Ishikawa (cell line): ENCODE results near the gene CALN1.

Source experiments
- CEBPB ChIP-seq: IDR thresholded peaks from 2 replicates; pipeline ENCODE4 v1.6.1; 2012
- EP300 ChIP-seq: IDR thresholded peaks from 2 replicates; pipeline ENCODE4 v1.6.1; 2012; ENCODE audit warnings: borderline replicate concordance
- MAX ChIP-seq: IDR thresholded peaks from 2 replicates; pipeline ENCODE4 v1.6.1; 2012
- NFIC ChIP-seq: IDR thresholded peaks from 2 replicates; pipeline ENCODE4 v1.6.1; 2012
- RAD21 ChIP-seq: IDR thresholded peaks from 2 replicates; pipeline ENCODE4 v1.6.1; 2012; ENCODE audit warnings: low read depth
- REST ChIP-seq: IDR thresholded peaks from 2 replicates; pipeline ENCODE4 v1.6.1; 2012; ENCODE audit warnings: low read depth, mild to moderate bottlenecking
- TCF12 ChIP-seq: IDR thresholded peaks from 2 replicates; pipeline ENCODE4 v1.6.1; 2012; ENCODE audit warnings: low read depth
- YY1 ChIP-seq: IDR thresholded peaks from 2 replicates; pipeline ENCODE4 v1.6.1; 2012; ENCODE audit warnings: low read depth

GRCh38 chr7:72040641-72041040, 371.5 kb downstream of the CALN1 start:
- no peak for TF ChIP-seq EP300
- no peak for TF ChIP-seq NFIC
- TF ChIP-seq RAD21 = no peak
- no peak for TF ChIP-seq YY1
- no peak for TF ChIP-seq REST
- TF ChIP-seq MAX = no peak
- TF ChIP-seq TCF12 = no peak
- no peak for TF ChIP-seq CEBPB
